Esophagus squamous epithelium (tissue), 4 donors: ENCODE results near the gene PLA2G2D.

Source experiments
- POLR2A ChIP-seq, 4 donors: fragments of 450-650 bp; IDR thresholded peaks; one replicate each; pipeline ENCODE4 v1.6.1; 2017; ENCODE audit warnings: antibody characterized with exemption in 4 of 4, mild to moderate bottlenecking in 4 of 4, moderate library complexity in 3 of 4
- TF ChIP-seq, protein P1 (sequence below), 6 experiments: fragments of 450-650 bp in 4 of 6; fragments of 200-600 bp in 2 of 6; sonication (generic) in 2 of 6; IDR thresholded peaks; one replicate each; pipeline ENCODE4 v1.5.1; 2016 to 2019; ENCODE audit warnings: antibody characterized with exemption in 6 of 6, mild to moderate bottlenecking in 4 of 6, moderate library complexity in 4 of 6

DNA sequence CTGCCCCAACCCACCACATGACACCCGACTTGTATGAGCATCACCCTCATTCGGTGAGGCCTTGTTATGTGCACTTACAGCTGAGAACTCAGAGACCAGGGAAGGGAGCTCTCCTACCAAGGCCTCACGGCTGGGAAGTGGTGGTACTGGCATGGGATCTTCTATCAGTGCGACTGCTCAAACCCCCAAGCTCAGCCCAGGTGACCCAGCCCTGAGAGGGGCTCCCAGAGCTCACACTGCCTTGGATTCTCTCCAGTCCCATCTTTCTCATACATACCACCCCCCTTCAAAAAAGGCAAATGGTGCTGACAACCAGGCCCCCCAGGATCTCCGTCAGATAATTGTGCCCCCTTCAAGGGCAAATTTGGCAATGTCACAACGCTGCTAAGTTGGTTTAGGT is 19.0 kb upstream of the PLA2G2D start:
- TF ChIP-seq, protein P1, sequence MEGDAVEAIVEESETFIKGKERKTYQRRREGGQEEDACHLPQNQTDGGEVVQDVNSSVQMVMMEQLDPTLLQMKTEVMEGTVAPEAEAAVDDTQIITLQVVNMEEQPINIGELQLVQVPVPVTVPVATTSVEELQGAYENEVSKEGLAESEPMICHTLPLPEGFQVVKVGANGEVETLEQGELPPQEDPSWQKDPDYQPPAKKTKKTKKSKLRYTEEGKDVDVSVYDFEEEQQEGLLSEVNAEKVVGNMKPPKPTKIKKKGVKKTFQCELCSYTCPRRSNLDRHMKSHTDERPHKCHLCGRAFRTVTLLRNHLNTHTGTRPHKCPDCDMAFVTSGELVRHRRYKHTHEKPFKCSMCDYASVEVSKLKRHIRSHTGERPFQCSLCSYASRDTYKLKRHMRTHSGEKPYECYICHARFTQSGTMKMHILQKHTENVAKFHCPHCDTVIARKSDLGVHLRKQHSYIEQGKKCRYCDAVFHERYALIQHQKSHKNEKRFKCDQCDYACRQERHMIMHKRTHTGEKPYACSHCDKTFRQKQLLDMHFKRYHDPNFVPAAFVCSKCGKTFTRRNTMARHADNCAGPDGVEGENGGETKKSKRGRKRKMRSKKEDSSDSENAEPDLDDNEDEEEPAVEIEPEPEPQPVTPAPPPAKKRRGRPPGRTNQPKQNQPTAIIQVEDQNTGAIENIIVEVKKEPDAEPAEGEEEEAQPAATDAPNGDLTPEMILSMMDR (IDR thresholded peaks at IDR 0.05), result no peak
- TF ChIP-seq POLR2A (IDR thresholded peaks at IDR 0.05), result no peak
